AG09319 (cell line): Measurements from ENCODE around the gene CHD6.

ENCODE experiments used
- DNase-seq: peaks from one replicate; pipeline ENCODE4 v3.0.0-alpha.2; 2010; ENCODE audit warnings: low read depth; ENCODE audit errors: extremely low read depth
- TF ChIP-seq, protein P1 (sequence below): IDR thresholded peaks from 2 replicates; pipeline ENCODE4 v1.5.1; 2011; ENCODE audit warnings: low read depth, mild to moderate bottlenecking, inconsistent platforms, low read length, moderate library complexity

Gene CHD6

DNA sequence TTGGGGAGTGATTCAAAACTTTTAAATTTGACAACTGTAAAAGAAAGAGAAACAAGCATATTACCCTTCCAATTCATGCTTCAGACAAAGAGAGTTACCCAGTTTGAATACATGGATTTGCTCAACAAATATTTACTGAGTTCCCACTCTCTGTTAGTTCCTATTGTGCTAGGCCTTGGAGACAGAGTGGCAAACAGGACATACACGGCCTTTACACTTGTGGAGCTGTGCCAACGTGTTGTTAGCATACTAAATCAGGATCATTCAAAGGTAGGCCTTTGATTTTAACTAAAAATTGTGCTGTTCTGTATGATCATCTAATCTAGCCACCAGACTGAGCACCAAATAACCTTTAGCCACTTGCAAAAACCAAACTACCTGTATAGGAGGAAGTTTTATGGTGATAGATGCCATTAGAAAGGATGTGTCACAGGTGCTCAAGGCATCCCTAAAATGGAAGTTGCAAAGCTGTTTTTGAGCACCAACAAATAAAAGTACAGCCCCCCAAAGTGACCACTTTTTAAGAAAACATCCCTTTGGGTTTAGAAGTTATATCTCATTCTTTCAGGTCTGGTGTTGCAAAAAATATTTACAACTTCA lies 84.5 kb downstream of the CHD6 start:
- no peak for DNase-seq
- TF ChIP-seq, protein P1, sequence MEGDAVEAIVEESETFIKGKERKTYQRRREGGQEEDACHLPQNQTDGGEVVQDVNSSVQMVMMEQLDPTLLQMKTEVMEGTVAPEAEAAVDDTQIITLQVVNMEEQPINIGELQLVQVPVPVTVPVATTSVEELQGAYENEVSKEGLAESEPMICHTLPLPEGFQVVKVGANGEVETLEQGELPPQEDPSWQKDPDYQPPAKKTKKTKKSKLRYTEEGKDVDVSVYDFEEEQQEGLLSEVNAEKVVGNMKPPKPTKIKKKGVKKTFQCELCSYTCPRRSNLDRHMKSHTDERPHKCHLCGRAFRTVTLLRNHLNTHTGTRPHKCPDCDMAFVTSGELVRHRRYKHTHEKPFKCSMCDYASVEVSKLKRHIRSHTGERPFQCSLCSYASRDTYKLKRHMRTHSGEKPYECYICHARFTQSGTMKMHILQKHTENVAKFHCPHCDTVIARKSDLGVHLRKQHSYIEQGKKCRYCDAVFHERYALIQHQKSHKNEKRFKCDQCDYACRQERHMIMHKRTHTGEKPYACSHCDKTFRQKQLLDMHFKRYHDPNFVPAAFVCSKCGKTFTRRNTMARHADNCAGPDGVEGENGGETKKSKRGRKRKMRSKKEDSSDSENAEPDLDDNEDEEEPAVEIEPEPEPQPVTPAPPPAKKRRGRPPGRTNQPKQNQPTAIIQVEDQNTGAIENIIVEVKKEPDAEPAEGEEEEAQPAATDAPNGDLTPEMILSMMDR, result no peak

DNA sequence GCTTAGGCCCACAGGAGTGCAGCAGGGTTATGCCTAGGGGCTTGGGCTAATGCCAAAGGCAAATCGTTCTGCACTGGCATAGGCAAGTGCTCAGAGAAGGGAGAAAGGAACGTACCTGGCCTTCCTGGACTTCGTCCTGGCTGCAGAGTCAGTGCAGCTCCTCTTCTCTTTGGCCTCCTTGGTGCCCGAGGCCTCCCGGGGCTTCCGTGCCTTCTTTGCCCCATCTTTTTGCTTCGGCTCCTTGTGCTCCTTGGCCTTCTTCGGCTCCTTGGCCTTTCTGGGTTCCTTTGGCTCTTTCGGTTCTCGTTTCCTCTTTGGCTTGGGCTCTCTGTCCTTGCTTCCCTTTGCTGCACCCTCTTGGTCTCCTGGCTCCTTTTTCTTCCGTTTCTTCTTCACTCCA lies 85.2 kb downstream of the CHD6 start:
- DNase-seq, result no peak
- TF ChIP-seq, protein P1, result no peak

DNA sequence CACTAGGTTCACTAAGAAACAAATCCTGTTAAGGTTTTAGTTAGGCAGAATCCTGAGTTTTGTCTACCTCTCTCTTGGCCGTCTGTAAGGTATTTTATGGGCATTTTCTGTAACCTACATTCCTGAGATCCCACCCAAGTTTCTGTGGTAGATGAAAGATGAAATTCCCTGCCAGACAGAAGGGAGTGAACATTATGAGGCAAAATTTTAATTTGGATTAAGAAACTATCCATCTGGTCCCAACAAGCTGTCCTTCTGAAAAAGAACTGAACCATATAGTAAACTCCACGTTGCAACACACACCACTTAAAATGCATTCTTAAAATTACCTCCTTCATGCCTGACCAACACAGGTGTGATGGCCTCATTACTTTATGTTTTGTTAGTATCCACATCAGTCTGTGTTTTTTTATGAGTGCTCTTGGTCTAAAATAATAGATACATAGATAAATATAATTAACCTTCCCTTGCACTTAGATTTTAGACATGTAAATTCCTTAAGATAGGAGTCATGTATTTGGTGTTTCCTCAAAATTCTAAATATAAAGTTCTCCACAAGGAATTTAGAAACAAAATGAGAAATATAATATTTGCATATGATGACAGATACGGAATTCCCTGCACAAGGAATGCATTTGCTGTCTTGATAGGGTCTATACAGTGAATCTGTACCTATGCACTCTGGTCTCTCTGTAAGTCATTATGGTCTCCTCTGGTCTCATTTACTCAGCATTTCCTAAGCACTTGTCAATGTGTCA lies 86.5 kb downstream of the CHD6 start:
- DNase-seq, result no peak
- TF ChIP-seq, protein P1, result no peak

- TF ChIP-seq, protein P1, result no peak
- DNase-seq, result no peak
Measured at GRCh38 chr20:41530923-41531322, 87.3 kb downstream of the CHD6 start.

DNA sequence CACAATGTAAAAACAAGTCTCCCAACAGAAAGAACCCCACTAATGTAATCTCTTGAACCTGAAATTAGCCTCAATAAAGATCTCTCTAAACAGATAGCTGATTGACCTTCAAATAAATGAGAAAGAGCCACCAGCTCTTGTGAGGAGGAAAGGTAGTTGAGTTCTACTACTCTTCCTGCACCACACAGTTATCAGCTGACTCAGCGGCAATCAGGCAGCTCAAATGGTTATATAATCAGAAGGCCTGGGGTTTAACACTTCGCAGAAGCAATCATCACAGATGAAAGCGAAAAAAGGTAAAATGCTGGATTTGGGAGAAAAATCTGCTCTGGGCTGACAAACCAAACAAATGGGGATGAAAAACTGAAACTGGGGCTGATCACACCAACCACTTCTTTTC lies 91.8 kb downstream of the CHD6 start:
- TF ChIP-seq, protein P1, result no peak
- DNase-seq, result no peak

DNA sequence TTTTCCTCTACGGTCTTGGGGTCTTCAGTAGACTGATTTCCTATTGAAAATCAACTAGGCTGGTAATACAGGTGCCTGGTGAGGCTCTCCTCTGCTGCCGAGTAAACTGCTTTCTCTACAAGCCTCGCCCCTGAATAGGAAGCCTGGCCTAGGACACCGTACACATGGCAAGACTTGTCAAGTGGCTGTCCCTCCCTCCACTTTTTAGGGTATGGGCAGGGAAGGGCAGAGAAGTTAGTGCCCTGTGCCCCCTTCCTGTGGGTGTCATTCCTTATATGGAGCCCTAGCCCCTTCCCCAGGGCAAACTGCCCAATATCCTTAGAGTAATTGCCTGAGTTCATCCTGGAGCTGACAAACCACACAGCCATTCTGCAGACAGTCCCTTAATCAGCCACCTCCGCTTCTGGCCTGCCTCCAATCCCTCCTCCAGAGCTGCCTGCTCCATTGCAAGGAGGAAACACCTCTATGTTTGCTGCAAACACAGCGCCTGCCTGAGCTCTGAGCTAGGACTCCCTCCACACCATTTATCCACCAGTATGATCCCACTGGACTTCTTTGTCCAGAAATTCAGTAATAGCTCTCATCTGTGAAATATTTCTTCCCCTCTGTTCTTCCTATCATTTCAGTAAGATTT lies 93.1 kb downstream of the CHD6 start:
- TF ChIP-seq, protein P1, result no peak
- no peak for DNase-seq

GRCh38 chr20:41523857-41524256 lies 94.3 kb downstream of the CHD6 start:
- TF ChIP-seq, protein P1, result no peak
- no peak for DNase-seq
